ENCODE data around the gene TLX2. TPM values are rescaled to one million over a fixed set of nuclear protein-coding genes. Genes with fewer than 3 reads are reported as not detected.

Gene TLX2
- total and polyA plus RNA-seq, 2 of the 13 experiments (the other 11 are each of a cell fraction or from before 2014, with no cell fraction given) = 0.05 to 0.20 TPM

DNA sequence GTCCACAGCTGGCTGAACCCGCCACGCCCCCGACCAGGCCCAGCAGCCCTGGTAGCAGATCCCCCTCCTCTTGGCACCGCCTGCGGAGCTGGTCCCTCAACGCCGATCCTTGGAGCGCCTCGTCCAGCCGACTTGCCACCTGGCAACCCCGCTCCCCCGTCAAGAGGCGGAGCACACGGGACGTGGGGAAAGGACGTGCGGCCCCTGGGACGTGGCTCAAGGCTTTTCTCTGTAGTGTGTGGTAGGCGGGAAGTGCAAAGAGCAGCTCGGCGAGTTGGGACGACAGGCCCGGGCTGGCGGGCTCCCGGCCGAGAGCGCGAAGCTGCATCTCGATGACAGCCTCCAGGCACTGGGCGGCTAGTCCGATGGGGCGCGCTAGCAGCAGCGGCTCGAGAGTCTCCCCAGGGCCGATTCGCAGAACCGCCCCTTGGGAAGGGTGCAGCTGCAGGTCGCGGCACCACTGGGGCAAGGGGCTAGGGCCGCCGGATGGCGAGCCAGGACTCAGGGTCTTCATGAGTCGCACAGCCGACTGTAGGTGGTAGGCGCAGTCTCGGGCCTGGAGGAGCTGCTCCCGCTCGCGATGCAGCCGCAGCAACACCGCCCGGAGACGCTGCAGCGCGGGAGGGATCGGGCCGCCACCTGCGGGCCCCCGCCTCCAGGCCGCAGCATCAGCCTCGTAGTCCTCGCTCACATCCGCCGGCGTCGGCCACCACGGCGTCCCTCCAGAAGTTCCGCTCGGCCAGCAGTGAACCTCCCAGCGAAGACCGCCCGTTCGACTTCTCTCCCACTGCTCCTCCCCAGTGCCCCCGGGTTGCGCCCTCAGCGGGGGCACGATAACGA, 32.1 kb upstream of the TLX2 start (continued):
- TF ChIP-seq, protein P1, sequence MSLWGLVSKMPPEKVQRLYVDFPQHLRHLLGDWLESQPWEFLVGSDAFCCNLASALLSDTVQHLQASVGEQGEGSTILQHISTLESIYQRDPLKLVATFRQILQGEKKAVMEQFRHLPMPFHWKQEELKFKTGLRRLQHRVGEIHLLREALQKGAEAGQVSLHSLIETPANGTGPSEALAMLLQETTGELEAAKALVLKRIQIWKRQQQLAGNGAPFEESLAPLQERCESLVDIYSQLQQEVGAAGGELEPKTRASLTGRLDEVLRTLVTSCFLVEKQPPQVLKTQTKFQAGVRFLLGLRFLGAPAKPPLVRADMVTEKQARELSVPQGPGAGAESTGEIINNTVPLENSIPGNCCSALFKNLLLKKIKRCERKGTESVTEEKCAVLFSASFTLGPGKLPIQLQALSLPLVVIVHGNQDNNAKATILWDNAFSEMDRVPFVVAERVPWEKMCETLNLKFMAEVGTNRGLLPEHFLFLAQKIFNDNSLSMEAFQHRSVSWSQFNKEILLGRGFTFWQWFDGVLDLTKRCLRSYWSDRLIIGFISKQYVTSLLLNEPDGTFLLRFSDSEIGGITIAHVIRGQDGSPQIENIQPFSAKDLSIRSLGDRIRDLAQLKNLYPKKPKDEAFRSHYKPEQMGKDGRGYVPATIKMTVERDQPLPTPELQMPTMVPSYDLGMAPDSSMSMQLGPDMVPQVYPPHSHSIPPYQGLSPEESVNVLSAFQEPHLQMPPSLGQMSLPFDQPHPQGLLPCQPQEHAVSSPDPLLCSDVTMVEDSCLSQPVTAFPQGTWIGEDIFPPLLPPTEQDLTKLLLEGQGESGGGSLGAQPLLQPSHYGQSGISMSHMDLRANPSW (CRISPR knock-in tag; IDR thresholded peaks at IDR 0.05; ENCODE audit: borderline replicate concordance) = no peak; the same call in 1 of the 2 replicates
- TF ChIP-seq ZFP37 (CRISPR knock-in tag; IDR thresholded peaks at IDR 0.05; ENCODE audit: borderline replicate concordance) (peak; percentile 76; the same call in 1 of the 2 replicates), ZNF136 (CRISPR knock-in tag; IDR thresholded peaks at IDR 0.05; ENCODE audit: low read depth) (no peak), TP53 (CRISPR knock-in tag; conservative IDR thresholded peaks at IDR 0.05) (no peak; the same call in 1 of the 2 replicates), GTF2F1 (IDR thresholded peaks at IDR 0.05; ENCODE audit: low read length) (no peak), ZNF274 (CRISPR knock-in tag; IDR thresholded peaks at IDR 0.05) (peak; percentile 94), ZNF766 (CRISPR knock-in tag; IDR thresholded peaks at IDR 0.05; ENCODE audit: borderline replicate concordance) (no peak), ZNF17 (CRISPR knock-in tag; IDR thresholded peaks at IDR 0.05) (no peak), FOXA1 (IDR thresholded peaks at IDR 0.05) (no peak), FOXA1 (CRISPR knock-in tag; IDR thresholded peaks at IDR 0.05) (no peak; the same call in 1 of the 2 replicates)
- TF ChIP-seq, protein P2, sequence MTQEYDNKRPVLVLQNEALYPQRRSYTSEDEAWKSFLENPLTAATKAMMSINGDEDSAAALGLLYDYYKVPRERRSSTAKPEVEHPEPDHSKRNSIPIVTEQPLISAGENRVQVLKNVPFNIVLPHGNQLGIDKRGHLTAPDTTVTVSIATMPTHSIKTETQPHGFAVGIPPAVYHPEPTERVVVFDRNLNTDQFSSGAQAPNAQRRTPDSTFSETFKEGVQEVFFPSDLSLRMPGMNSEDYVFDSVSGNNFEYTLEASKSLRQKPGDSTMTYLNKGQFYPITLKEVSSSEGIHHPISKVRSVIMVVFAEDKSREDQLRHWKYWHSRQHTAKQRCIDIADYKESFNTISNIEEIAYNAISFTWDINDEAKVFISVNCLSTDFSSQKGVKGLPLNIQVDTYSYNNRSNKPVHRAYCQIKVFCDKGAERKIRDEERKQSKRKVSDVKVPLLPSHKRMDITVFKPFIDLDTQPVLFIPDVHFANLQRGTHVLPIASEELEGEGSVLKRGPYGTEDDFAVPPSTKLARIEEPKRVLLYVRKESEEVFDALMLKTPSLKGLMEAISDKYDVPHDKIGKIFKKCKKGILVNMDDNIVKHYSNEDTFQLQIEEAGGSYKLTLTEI (CRISPR knock-in tag; conservative IDR thresholded peaks at IDR 0.05) = no peak
- TF ChIP-seq, protein P3, sequence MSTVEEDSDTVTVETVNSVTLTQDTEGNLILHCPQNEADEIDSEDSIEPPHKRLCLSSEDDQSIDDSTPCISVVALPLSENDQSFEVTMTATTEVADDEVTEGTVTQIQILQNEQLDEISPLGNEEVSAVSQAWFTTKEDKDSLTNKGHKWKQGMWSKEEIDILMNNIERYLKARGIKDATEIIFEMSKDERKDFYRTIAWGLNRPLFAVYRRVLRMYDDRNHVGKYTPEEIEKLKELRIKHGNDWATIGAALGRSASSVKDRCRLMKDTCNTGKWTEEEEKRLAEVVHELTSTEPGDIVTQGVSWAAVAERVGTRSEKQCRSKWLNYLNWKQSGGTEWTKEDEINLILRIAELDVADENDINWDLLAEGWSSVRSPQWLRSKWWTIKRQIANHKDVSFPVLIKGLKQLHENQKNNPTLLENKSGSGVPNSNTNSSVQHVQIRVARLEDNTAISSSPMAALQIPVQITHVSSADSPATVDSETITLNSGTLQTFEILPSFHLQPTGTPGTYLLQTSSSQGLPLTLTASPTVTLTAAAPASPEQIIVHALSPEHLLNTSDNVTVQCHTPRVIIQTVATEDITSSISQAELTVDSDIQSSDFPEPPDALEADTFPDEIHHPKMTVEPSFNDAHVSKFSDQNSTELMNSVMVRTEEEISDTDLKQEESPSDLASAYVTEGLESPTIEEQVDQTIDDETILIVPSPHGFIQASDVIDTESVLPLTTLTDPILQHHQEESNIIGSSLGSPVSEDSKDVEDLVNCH (CRISPR knock-in tag; IDR thresholded peaks at IDR 0.05) = no peak; the same call in 1 of the 2 replicates
- TF ChIP-seq, protein P4, sequence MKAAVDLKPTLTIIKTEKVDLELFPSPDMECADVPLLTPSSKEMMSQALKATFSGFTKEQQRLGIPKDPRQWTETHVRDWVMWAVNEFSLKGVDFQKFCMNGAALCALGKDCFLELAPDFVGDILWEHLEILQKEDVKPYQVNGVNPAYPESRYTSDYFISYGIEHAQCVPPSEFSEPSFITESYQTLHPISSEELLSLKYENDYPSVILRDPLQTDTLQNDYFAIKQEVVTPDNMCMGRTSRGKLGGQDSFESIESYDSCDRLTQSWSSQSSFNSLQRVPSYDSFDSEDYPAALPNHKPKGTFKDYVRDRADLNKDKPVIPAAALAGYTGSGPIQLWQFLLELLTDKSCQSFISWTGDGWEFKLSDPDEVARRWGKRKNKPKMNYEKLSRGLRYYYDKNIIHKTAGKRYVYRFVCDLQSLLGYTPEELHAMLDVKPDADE (CRISPR knock-in tag; IDR thresholded peaks at IDR 0.05) = no peak
- TF ChIP-seq, protein P5, sequence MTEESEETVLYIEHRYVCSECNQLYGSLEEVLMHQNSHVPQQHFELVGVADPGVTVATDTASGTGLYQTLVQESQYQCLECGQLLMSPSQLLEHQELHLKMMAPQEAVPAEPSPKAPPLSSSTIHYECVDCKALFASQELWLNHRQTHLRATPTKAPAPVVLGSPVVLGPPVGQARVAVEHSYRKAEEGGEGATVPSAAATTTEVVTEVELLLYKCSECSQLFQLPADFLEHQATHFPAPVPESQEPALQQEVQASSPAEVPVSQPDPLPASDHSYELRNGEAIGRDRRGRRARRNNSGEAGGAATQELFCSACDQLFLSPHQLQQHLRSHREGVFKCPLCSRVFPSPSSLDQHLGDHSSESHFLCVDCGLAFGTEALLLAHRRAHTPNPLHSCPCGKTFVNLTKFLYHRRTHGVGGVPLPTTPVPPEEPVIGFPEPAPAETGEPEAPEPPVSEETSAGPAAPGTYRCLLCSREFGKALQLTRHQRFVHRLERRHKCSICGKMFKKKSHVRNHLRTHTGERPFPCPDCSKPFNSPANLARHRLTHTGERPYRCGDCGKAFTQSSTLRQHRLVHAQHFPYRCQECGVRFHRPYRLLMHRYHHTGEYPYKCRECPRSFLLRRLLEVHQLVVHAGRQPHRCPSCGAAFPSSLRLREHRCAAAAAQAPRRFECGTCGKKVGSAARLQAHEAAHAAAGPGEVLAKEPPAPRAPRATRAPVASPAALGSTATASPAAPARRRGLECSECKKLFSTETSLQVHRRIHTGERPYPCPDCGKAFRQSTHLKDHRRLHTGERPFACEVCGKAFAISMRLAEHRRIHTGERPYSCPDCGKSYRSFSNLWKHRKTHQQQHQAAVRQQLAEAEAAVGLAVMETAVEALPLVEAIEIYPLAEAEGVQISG (CRISPR knock-in tag; IDR thresholded peaks at IDR 0.05) = peak; percentile 20; the same call in 1 of the 2 replicates

Measured in HepG2 (cell line).